H1 (cell line): ENCODE measurements around the gene TDRKH. TPM values are rescaled to one million over a fixed set of nuclear protein-coding genes. Genes with fewer than 3 reads are reported as not detected.

Source experiments
- CHD2 ChIP-seq: IDR thresholded peaks from 2 replicates; pipeline ENCODE4 v1.6.1; 2012; ENCODE audit warnings: low read length, improper control_type of control experiment
- JUN ChIP-seq: IDR thresholded peaks from 2 replicates; pipeline ENCODE4 v1.6.1; 2011; ENCODE audit warnings: low read depth, mild to moderate bottlenecking, improper control_type of control experiment, low read length
- polyA plus RNA-seq, 7 experiments: library from polyadenylated mRNA; depleted of rRNA in 3 of 7; stranded (reverse) in 5 of 7; unstranded in 2 of 7; fragments of >200 nt in 5 of 7; fragments of 200-250 nt in 2 of 7; gene quantifications; 1 replicate in 5 of 7; 2 replicates in 1 of 7; 4 replicates in 1 of 7; pipeline versions ENCODE4 v1.2.1 to v1.2.3, GENCODE V29; 2011 to 2013; ENCODE audit warnings: missing spikeins in 2 of 7, mixed read lengths in 2 of 7
- total RNA-seq: library from RNA; stranded (reverse); fragmentation: NEBNext Ultra II Directional; extraction: Animal tissue kit (Norgen Biotek cat#: 25700); gene quantifications from 2 replicates; pipeline ENCODE4 v1.2.1, GENCODE V29; 2021
- TF ChIP-seq, protein P1 (sequence below): IDR thresholded peaks from 2 replicates; pipeline ENCODE4 v1.6.1; 2012; ENCODE audit warnings: inconsistent platforms

Gene TDRKH
- total and polyA plus RNA-seq, 2 of the 8 experiments (the other 6 are each of a cell fraction or from before 2014, with no cell fraction given), result 9.9 to 26.1 TPM

DNA sequence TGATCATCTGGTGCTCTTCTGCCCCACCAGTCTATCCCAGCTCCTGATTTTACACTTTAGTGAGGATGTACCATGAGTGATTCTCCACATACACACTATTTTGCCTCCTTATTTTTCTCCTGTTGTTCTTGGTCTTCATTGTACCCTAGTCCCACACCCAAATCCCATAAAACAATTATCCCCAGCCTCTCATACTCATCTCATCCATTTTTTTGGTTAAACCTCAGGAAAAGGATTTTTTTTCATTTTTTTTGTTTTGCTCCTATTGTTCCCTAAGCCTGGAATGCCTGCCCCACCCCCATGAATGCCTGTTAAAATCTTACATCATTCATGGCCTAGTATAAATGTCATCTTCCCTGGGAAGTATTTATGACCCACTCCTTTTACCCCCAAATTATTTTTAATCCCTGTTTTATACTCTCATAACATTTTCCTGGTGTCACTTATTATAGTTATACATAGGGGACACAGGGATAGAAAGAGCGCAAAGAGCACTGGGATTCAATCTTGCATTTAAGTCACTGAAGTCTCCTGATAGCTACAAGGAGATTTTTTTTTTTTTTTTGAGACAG, 19.8 kb upstream of the TDRKH start (continued):
- no peak for TF ChIP-seq JUN
- TF ChIP-seq, protein P1, sequence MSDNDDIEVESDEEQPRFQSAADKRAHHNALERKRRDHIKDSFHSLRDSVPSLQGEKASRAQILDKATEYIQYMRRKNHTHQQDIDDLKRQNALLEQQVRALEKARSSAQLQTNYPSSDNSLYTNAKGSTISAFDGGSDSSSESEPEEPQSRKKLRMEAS, result no peak
- no peak for TF ChIP-seq CHD2
- TF ChIP-seq, all 59 proteins: peak for 3
